Measurements from ENCODE around the gene BORCS5. TPM values are rescaled to one million over a fixed set of nuclear protein-coding genes. Genes with fewer than 3 reads are reported as not detected.

BORCS5 gene
- total and polyA plus RNA-seq, 2 of the 4 experiments (the other 2 are of a cell fraction), result 14.4 to 18.3 TPM

DNA sequence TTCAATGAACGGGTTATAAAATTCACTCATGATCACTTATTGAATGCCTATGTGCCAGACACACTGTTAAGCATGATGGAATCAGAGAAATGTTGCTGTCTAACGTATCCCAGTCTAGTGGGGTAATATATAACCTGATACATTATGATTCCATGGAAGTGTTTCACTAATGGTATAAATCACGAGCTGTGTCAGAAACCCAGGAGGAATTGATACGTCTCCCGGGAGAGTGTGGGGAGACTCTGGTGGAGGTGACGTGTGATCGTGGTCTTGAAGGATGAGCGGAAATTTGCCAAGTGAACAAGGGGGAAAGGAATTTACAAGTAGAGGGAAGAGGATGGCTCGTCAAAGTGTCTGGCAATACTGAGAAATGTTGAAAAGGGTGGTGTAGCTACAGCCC is 33.3 kb upstream of the BORCS5 start:
- Histone ChIP-seq H2AK5ac (ENCODE audit: low read depth, low read length) (no peak overlapping the region; the same call in 1 of the 2 replicates), H3K18ac (ENCODE audit: low read depth, low read length) (no peak overlapping the region), H4K8ac (ENCODE audit: low read depth in 2 of 2, low read length in 2 of 2) (no peak overlapping the region), H2BK120ac (ENCODE audit: low read depth, low read length) (no peak overlapping the region), H3K9ac (ENCODE audit: low read depth, low read length) (no peak overlapping the region), H4K91ac (ENCODE audit: insufficient read depth, low read depth, low read length) (no peak overlapping the region), H2BK5ac (ENCODE audit: low read depth, low read length, poor library complexity, severe bottlenecking) (no peak overlapping the region), H3K79me1 (ENCODE audit: low read depth in 1 of 2, low read length in 2 of 2) (no peaks in the 10 kb centered on the region), H3K23ac (ENCODE audit: low read depth, low read length) (no peak overlapping the region), H3K9me1 (ENCODE audit: insufficient read depth, low read length) (no peaks in the 10 kb centered on the region), H3K9me3 (ENCODE audit: control insufficient read depth, insufficient read depth, low read length) (no peaks in the 10 kb centered on the region), H3K36me3 (ENCODE audit: control insufficient read depth, insufficient read depth, low read length) (no peaks in the 10 kb centered on the region), H2AK9ac (replicated peaks; ENCODE audit: low read depth, low read length, poor library complexity) (no peak overlapping the region), H4K20me1 (ENCODE audit: insufficient read depth, low read length) (no peaks in the 10 kb centered on the region), H3K4me3 (ENCODE audit: insufficient read depth, low read depth, low read length) (no peak overlapping the region), H3K4ac (ENCODE audit: low read depth, low read length) (no peak overlapping the region), H3K27ac (ENCODE audit: insufficient read depth, low read length) (no peak overlapping the region), H4K5ac (ENCODE audit: low read depth, low read length) (no peak overlapping the region), H3K4me1 (ENCODE audit: control insufficient read depth, insufficient read depth, low read length) (peaks cover 6% of the 10 kb centered on the region; the same call in 1 of the 2 replicates), H2BK15ac (ENCODE audit: low read depth, low read length) (no peak overlapping the region), H2AFZ (replicated peaks; ENCODE audit: low read length, poor library complexity) (no peak overlapping the region), H3K4me2 (ENCODE audit: low read depth, low read length) (peak overlapping the region; percentile 1; the same call in 1 of the 2 replicates), H2BK20ac (ENCODE audit: low read depth, low read length) (no peak overlapping the region), H3K56ac (ENCODE audit: extremely low read depth, insufficient read depth, low read length) (no peak overlapping the region), H3K14ac (replicated peaks; ENCODE audit: low read depth, low read length) (no peak overlapping the region), H3K27me3 (ENCODE audit: control insufficient read depth, insufficient read depth, low read length) (no peaks in the 10 kb centered on the region)
- dilution Hi-C loops (cut with HindIII; ENCODE audit: low sequenced_read_pairs, unreplicated experiment) (no loop called here), intact Hi-C loops (cut with micrococcal nuclease) (loop anchor here (10.0 kb wide), 1 partner anchor 149 kb away; no protein-coding TSS in a partner anchor), in situ Hi-C loops (cut with MboI; ENCODE audit: low sequenced_read_pairs) (loop anchor here (10.0 kb wide), 1 partner anchor 739 kb away; no protein-coding TSS in a partner anchor)
- ChIA-PET POLR2A (ENCODE audit: unreplicated experiment) (no interaction called here), CTCF (no interaction called here)
- BruUV-seq (replicated peaks), result no TSS peak
- ATAC-seq (ENCODE audit: low read depth) (peak; percentile 30), DNase-seq (peak; percentile 45)
- TF ChIP-seq, protein P1, sequence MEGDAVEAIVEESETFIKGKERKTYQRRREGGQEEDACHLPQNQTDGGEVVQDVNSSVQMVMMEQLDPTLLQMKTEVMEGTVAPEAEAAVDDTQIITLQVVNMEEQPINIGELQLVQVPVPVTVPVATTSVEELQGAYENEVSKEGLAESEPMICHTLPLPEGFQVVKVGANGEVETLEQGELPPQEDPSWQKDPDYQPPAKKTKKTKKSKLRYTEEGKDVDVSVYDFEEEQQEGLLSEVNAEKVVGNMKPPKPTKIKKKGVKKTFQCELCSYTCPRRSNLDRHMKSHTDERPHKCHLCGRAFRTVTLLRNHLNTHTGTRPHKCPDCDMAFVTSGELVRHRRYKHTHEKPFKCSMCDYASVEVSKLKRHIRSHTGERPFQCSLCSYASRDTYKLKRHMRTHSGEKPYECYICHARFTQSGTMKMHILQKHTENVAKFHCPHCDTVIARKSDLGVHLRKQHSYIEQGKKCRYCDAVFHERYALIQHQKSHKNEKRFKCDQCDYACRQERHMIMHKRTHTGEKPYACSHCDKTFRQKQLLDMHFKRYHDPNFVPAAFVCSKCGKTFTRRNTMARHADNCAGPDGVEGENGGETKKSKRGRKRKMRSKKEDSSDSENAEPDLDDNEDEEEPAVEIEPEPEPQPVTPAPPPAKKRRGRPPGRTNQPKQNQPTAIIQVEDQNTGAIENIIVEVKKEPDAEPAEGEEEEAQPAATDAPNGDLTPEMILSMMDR (conservative IDR thresholded peaks at IDR 0.05; ENCODE audit: low read depth, low read length), result no peak
- TF ChIP-seq RAD21 (IDR thresholded peaks at IDR 0.05; ENCODE audit: low read length) (no peak), SMC3 (IDR thresholded peaks at IDR 0.05; ENCODE audit: low read depth, low read length) (no peak), POLR2A (IDR thresholded peaks at IDR 0.05; ENCODE audit: low read depth, low read length) (no peak), CHD1 (IDR thresholded peaks at IDR 0.05; ENCODE audit: low read depth, low read length) (no peak), CEBPB (IDR thresholded peaks at IDR 0.05; ENCODE audit: low read depth, low read length) (no peak), RFX5 (IDR thresholded peaks at IDR 0.05; ENCODE audit: low read depth, low read length) (no peak), MAFK (IDR thresholded peaks at IDR 0.05; ENCODE audit: low read depth, low read length) (no peak), FOS (IDR thresholded peaks at IDR 0.05; ENCODE audit: low read depth, low read length) (no peak), MXI1 (IDR thresholded peaks at IDR 0.05; ENCODE audit: borderline replicate concordance, low read depth, low read length) (no peak)
- TF ChIP-seq, protein P2, sequence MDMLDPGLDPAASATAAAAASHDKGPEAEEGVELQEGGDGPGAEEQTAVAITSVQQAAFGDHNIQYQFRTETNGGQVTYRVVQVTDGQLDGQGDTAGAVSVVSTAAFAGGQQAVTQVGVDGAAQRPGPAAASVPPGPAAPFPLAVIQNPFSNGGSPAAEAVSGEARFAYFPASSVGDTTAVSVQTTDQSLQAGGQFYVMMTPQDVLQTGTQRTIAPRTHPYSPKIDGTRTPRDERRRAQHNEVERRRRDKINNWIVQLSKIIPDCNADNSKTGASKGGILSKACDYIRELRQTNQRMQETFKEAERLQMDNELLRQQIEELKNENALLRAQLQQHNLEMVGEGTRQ (IDR thresholded peaks at IDR 0.05; ENCODE audit: low read depth, low read length), result no peak
- TF ChIP-seq, protein P3, sequence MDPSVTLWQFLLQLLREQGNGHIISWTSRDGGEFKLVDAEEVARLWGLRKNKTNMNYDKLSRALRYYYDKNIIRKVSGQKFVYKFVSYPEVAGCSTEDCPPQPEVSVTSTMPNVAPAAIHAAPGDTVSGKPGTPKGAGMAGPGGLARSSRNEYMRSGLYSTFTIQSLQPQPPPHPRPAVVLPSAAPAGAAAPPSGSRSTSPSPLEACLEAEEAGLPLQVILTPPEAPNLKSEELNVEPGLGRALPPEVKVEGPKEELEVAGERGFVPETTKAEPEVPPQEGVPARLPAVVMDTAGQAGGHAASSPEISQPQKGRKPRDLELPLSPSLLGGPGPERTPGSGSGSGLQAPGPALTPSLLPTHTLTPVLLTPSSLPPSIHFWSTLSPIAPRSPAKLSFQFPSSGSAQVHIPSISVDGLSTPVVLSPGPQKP (IDR thresholded peaks at IDR 0.05; ENCODE audit: borderline replicate concordance, low read depth, low read length), result no peak
- no CpG with 5 or more reads among the region's 9 CpGs for WGBS, 2 experiments (ENCODE audit: extremely low coverage in 2 of 2, insufficient read length in 1 of 2)

Measured in IMR-90 (cell line).